ENCODE measurements around the gene CCDC112.

The CCDC112 gene

GRCh38 chr5:115298811-115299210 lies 2.4 kb upstream of the CCDC112 start:
- peaks cover 10% of the 10 kb centered on the region for H3K4me1 Mint-ChIP-seq
- H3K9me3 Mint-ChIP-seq = no peaks in the 10 kb centered on the region
- H3K27me3 Mint-ChIP-seq (ENCODE audit: low read depth) = peaks cover 7% of the 10 kb centered on the region
- H3K27ac Mint-ChIP-seq = no peak overlapping the region
- H3K4me3 Mint-ChIP-seq = peak overlapping the region; percentile 0 to 47 (median 2)
- peaks cover under 1% of the 10 kb centered on the region for H3K36me3 Mint-ChIP-seq (ENCODE audit: low read depth)
- no peak for TF ChIP-seq CTCF (IDR thresholded peaks at IDR 0.05; ENCODE audit: unreplicated experiment in 3 of 3)

- peak overlapping the region; percentile 71 to 94 (median 76) for H3K4me3 Mint-ChIP-seq
- peaks cover 10% of the 10 kb centered on the region for H3K4me1 Mint-ChIP-seq
- peaks cover 17% of the 10 kb centered on the region for H3K36me3 Mint-ChIP-seq (ENCODE audit: low read depth)
- TF ChIP-seq CTCF (IDR thresholded peaks at IDR 0.05; ENCODE audit: unreplicated experiment in 3 of 3) = no peak
- peaks cover 7% of the 10 kb centered on the region for H3K27me3 Mint-ChIP-seq (ENCODE audit: low read depth)
- H3K9me3 Mint-ChIP-seq = peaks cover 10% of the 10 kb centered on the region
- H3K27ac Mint-ChIP-seq = no peak overlapping the region
These were observed 577 bp upstream of the CCDC112 start for GRCh38 chr5:115297031-115297430.

- Mint-ChIP-seq H3K4me3 (peak overlapping the region; percentile 94 to 96 (median 94)), H3K9me3 (peaks cover 17% of the 10 kb centered on the region), H3K27me3 (ENCODE audit: low read depth) (peaks cover 7% of the 10 kb centered on the region), H3K4me1 (peaks cover 10% of the 10 kb centered on the region), H3K36me3 (ENCODE audit: low read depth) (peaks cover 24% of the 10 kb centered on the region), H3K27ac (peak overlapping the region; percentile 18 to 65 (median 41))
- no peak for TF ChIP-seq CTCF (IDR thresholded peaks at IDR 0.05; ENCODE audit: unreplicated experiment in 3 of 3)
These were observed 704 bp downstream of the CCDC112 start for GRCh38 chr5:115295777-115296123.

GRCh38 chr5:115291397-115291796 lies 5.1 kb downstream of the CCDC112 start:
- Mint-ChIP-seq H3K4me1 (peaks cover 10% of the 10 kb centered on the region), H3K27ac (no peak overlapping the region), H3K4me3 (no peak overlapping the region), H3K9me3 (peaks cover 19% of the 10 kb centered on the region), H3K36me3 (ENCODE audit: low read depth) (peaks cover 24% of the 10 kb centered on the region), H3K27me3 (ENCODE audit: low read depth) (peaks cover 3% of the 10 kb centered on the region)
- no peak for TF ChIP-seq CTCF (IDR thresholded peaks at IDR 0.05; ENCODE audit: unreplicated experiment in 3 of 3)

GRCh38 chr5:115289104-115289503 lies 7.3 kb downstream of the CCDC112 start:
- peaks cover 19% of the 10 kb centered on the region for H3K9me3 Mint-ChIP-seq
- no peaks in the 10 kb centered on the region for H3K4me1 Mint-ChIP-seq
- TF ChIP-seq CTCF (IDR thresholded peaks at IDR 0.05; ENCODE audit: unreplicated experiment in 3 of 3) = no peak
- no peaks in the 10 kb centered on the region for H3K27me3 Mint-ChIP-seq (ENCODE audit: low read depth)
- H3K36me3 Mint-ChIP-seq (ENCODE audit: low read depth) = peaks cover 24% of the 10 kb centered on the region
- no peak overlapping the region for H3K4me3 Mint-ChIP-seq
- H3K27ac Mint-ChIP-seq = no peak overlapping the region

GRCh38 chr5:115284021-115284420 lies 12.4 kb downstream of the CCDC112 start:
- no peak overlapping the region for H3K27ac Mint-ChIP-seq
- peaks cover 3% of the 10 kb centered on the region for H3K36me3 Mint-ChIP-seq (ENCODE audit: low read depth)
- H3K4me3 Mint-ChIP-seq = no peak overlapping the region
- H3K27me3 Mint-ChIP-seq (ENCODE audit: low read depth) = no peaks in the 10 kb centered on the region
- H3K9me3 Mint-ChIP-seq = no peaks in the 10 kb centered on the region
- no peaks in the 10 kb centered on the region for H3K4me1 Mint-ChIP-seq
- TF ChIP-seq CTCF (IDR thresholded peaks at IDR 0.05; ENCODE audit: unreplicated experiment in 3 of 3) = no peak

Data from nephron (organoid).